ENCODE measurements around the gene ADCK1. TPM values are rescaled to one million over a fixed set of nuclear protein-coding genes. Genes with fewer than 3 reads are reported as not detected.
"Not testable (repeated sequence)": the region's sequence is repeated elsewhere in the genome, so short reads cannot be mapped to it uniquely, and the experiment has no call there.

Gene ADCK1
- total RNA-seq, 2 experiments from 2014 or later, result 2.2 to 2.8 TPM

GRCh38 chr14:77882098-77882497, 82.2 kb downstream of the ADCK1 start:
- Mint-ChIP-seq H3K4me1 (peaks cover 2% of the 10 kb centered on the region), H3K4me3 (no peak overlapping the region), H3K36me3 (ENCODE audit: low read depth) (no peaks in the 10 kb centered on the region), H3K9me3 (no peaks in the 10 kb centered on the region), H3K27me3 (no peaks in the 10 kb centered on the region), H3K27ac (no peak overlapping the region)
- ChIA-PET POLR2A (no interaction called here), CTCF (no interaction called here)
- DNase-seq, result no peak

GRCh38 chr14:77882636-77883035, 82.7 kb downstream of the ADCK1 start:
- H3K27ac Mint-ChIP-seq, result no peak overlapping the region
- peaks cover 2% of the 10 kb centered on the region for H3K4me1 Mint-ChIP-seq
- H3K27me3 Mint-ChIP-seq, result no peaks in the 10 kb centered on the region
- no peak overlapping the region for H3K4me3 Mint-ChIP-seq
- peaks cover 1% of the 10 kb centered on the region for H3K9me3 Mint-ChIP-seq
- H3K36me3 Mint-ChIP-seq (ENCODE audit: low read depth), result no peaks in the 10 kb centered on the region
- ChIA-PET POLR2A (interaction anchor here (0.7 kb wide), 1 partner anchor 647 kb away, joined by 3 read pairs; no protein-coding TSS in a partner anchor), CTCF (no interaction called here)
- DNase-seq, result no peak

GRCh38 chr14:77883131-77883846, 83.4 kb downstream of the ADCK1 start:
- ChIA-PET POLR2A (interaction anchor here (0.7 kb wide), 1 partner anchor 647 kb away, joined by 3 read pairs; no protein-coding TSS in a partner anchor), CTCF (no interaction called here)
- H3K27me3 Mint-ChIP-seq, result no peaks in the 10 kb centered on the region
- H3K27ac Mint-ChIP-seq, result no peak overlapping the region
- H3K36me3 Mint-ChIP-seq (ENCODE audit: low read depth), result peaks cover 6% of the 10 kb centered on the region
- no peak overlapping the region for H3K4me3 Mint-ChIP-seq
- DNase-seq, result no peak
- peaks cover 2% of the 10 kb centered on the region for H3K4me1 Mint-ChIP-seq
- peaks cover 8% of the 10 kb centered on the region for H3K9me3 Mint-ChIP-seq

- Mint-ChIP-seq H3K27ac (no peak overlapping the region), H3K4me3 (no peak overlapping the region), H3K4me1 (peaks cover 2% of the 10 kb centered on the region), H3K27me3 (no peaks in the 10 kb centered on the region), H3K9me3 (peaks cover 10% of the 10 kb centered on the region), H3K36me3 (ENCODE audit: low read depth) (peaks cover 8% of the 10 kb centered on the region)
- ChIA-PET POLR2A (no interaction called here), CTCF (no interaction called here)
- DNase-seq, result no peak
Measured at GRCh38 chr14:77883847-77884238, 83.9 kb downstream of the ADCK1 start.

- no peak for DNase-seq
- CTCF ChIA-PET, result no interaction called here
- peaks cover 8% of the 10 kb centered on the region for H3K36me3 Mint-ChIP-seq (ENCODE audit: low read depth)
- H3K4me1 Mint-ChIP-seq, result peaks cover 2% of the 10 kb centered on the region
- no peak overlapping the region for H3K27ac Mint-ChIP-seq
- H3K27me3 Mint-ChIP-seq, result no peaks in the 10 kb centered on the region
- no peak overlapping the region for H3K4me3 Mint-ChIP-seq
- POLR2A ChIA-PET, result no interaction called here
- peaks cover 10% of the 10 kb centered on the region for H3K9me3 Mint-ChIP-seq
Measured at GRCh38 chr14:77885367-77885766, 85.5 kb downstream of the ADCK1 start.

- Mint-ChIP-seq H3K4me1 (peaks cover 2% of the 10 kb centered on the region), H3K36me3 (ENCODE audit: low read depth) (peaks cover 8% of the 10 kb centered on the region), H3K27me3 (no peaks in the 10 kb centered on the region), H3K27ac (no peak overlapping the region), H3K9me3 (peaks cover 10% of the 10 kb centered on the region), H3K4me3 (no peak overlapping the region)
- POLR2A ChIA-PET, result no interaction called here
- CTCF ChIA-PET, result no interaction called here
- no peak for DNase-seq
Measured at GRCh38 chr14:77886010-77886409, 86.1 kb downstream of the ADCK1 start.

GRCh38 chr14:77888903-77889302, 89.0 kb downstream of the ADCK1 start:
- POLR2A ChIA-PET; H3K9me3 Mint-ChIP-seq; H3K27ac Mint-ChIP-seq; H3K4me1 Mint-ChIP-seq; H3K27me3 Mint-ChIP-seq; DNase-seq; H3K4me3 Mint-ChIP-seq; CTCF ChIA-PET; H3K36me3 Mint-ChIP-seq (ENCODE audit: low read depth): not testable (repeated sequence)

- peaks cover 8% of the 10 kb centered on the region for H3K36me3 Mint-ChIP-seq (ENCODE audit: low read depth)
- no peak for DNase-seq
- H3K4me3 Mint-ChIP-seq, result no peak overlapping the region
- ChIA-PET CTCF (no interaction called here), POLR2A (no interaction called here)
- H3K4me1 Mint-ChIP-seq, result no peaks in the 10 kb centered on the region
- no peaks in the 10 kb centered on the region for H3K27me3 Mint-ChIP-seq
- H3K9me3 Mint-ChIP-seq, result peaks cover 10% of the 10 kb centered on the region
- H3K27ac Mint-ChIP-seq, result no peak overlapping the region
Measured at GRCh38 chr14:77889971-77890442, 90.1 kb downstream of the ADCK1 start.

- H3K27ac Mint-ChIP-seq, result no peak overlapping the region
- DNase-seq, result no peak
- no peaks in the 10 kb centered on the region for H3K4me1 Mint-ChIP-seq
- POLR2A ChIA-PET, result no interaction called here
- no peaks in the 10 kb centered on the region for H3K27me3 Mint-ChIP-seq
- H3K4me3 Mint-ChIP-seq, result no peak overlapping the region
- peaks cover 8% of the 10 kb centered on the region for H3K36me3 Mint-ChIP-seq (ENCODE audit: low read depth)
- H3K9me3 Mint-ChIP-seq, result peaks cover 10% of the 10 kb centered on the region
- CTCF ChIA-PET, result no interaction called here
Measured at GRCh38 chr14:77890873-77891272, 91.0 kb downstream of the ADCK1 start.

GRCh38 chr14:77892381-77892871, 92.5 kb downstream of the ADCK1 start:
- POLR2A ChIA-PET, result no interaction called here

GRCh38 chr14:77892890-77893484, 93.1 kb downstream of the ADCK1 start:
- no peak for DNase-seq
- H3K4me3 Mint-ChIP-seq, result no peak overlapping the region
- H3K27ac Mint-ChIP-seq, result no peak overlapping the region
- H3K9me3 Mint-ChIP-seq, result peaks cover 5% of the 10 kb centered on the region
- H3K27me3 Mint-ChIP-seq, result no peaks in the 10 kb centered on the region
- peaks cover 5% of the 10 kb centered on the region for H3K36me3 Mint-ChIP-seq (ENCODE audit: low read depth)
- H3K4me1 Mint-ChIP-seq, result no peaks in the 10 kb centered on the region
- CTCF ChIA-PET, result no interaction called here
- POLR2A ChIA-PET, result no interaction called here

More at GRCh38 chr14:77892381-77892871, 92.5 kb downstream of the ADCK1 start:
- DNase-seq, result no peak
- CTCF ChIA-PET, result no interaction called here
- H3K4me1 Mint-ChIP-seq, result no peaks in the 10 kb centered on the region
- no peaks in the 10 kb centered on the region for H3K27me3 Mint-ChIP-seq
- peaks cover 10% of the 10 kb centered on the region for H3K9me3 Mint-ChIP-seq
- H3K27ac Mint-ChIP-seq, result no peak overlapping the region
- H3K36me3 Mint-ChIP-seq (ENCODE audit: low read depth), result peaks cover 8% of the 10 kb centered on the region
- H3K4me3 Mint-ChIP-seq, result no peak overlapping the region

GRCh38 chr14:77897374-77897773, 97.5 kb downstream of the ADCK1 start:
- Mint-ChIP-seq H3K27me3 (no peaks in the 10 kb centered on the region), H3K9me3 (no peaks in the 10 kb centered on the region), H3K4me3 (no peak overlapping the region), H3K36me3 (ENCODE audit: low read depth) (no peaks in the 10 kb centered on the region), H3K4me1 (no peaks in the 10 kb centered on the region), H3K27ac (no peak overlapping the region)
- ChIA-PET CTCF (no interaction called here), POLR2A (no interaction called here)
- DNase-seq, result no peak

- Mint-ChIP-seq H3K27ac (no peak overlapping the region), H3K27me3 (no peaks in the 10 kb centered on the region), H3K9me3 (no peaks in the 10 kb centered on the region), H3K36me3 (ENCODE audit: low read depth) (no peaks in the 10 kb centered on the region), H3K4me1 (no peaks in the 10 kb centered on the region), H3K4me3 (no peak overlapping the region)
- no peak for DNase-seq
- POLR2A ChIA-PET, result no interaction called here
- CTCF ChIA-PET, result no interaction called here
Measured at GRCh38 chr14:77902811-77903210, 102.9 kb downstream of the ADCK1 start.

- no peaks in the 10 kb centered on the region for H3K27me3 Mint-ChIP-seq
- no peaks in the 10 kb centered on the region for H3K36me3 Mint-ChIP-seq (ENCODE audit: low read depth)
- H3K4me1 Mint-ChIP-seq, result no peaks in the 10 kb centered on the region
- CTCF ChIA-PET, result no interaction called here
- no peaks in the 10 kb centered on the region for H3K9me3 Mint-ChIP-seq
- no peak overlapping the region for H3K4me3 Mint-ChIP-seq
- DNase-seq, result no peak
- POLR2A ChIA-PET, result no interaction called here
- H3K27ac Mint-ChIP-seq, result no peak overlapping the region
Measured at GRCh38 chr14:77903221-77903620, 103.3 kb downstream of the ADCK1 start.
